HUES64 (cell line): ENCODE results near the gene MSMP.
A peak's percentile ranks its signal among the peaks of the same experiment; 100 is the strongest.

ENCODE experiments used
- H3K27ac ChIP-seq: 2 replicates; pipeline ENCODE4 v1.7.0; 2013; ENCODE audit warnings: low read depth, low read length, inconsistent platforms
- H3K27me3 ChIP-seq: 2 replicates; pipeline ENCODE4 v1.6.1; 2013; ENCODE audit warnings: mild to moderate bottlenecking, low read length; ENCODE audit not compliant: insufficient read depth
- H3K36me3 ChIP-seq: 2 replicates; pipeline ENCODE4 v1.6.1; 2013; ENCODE audit warnings: mild to moderate bottlenecking, low read length; ENCODE audit not compliant: insufficient read depth
- H3K4me1 ChIP-seq: 2 replicates; pipeline ENCODE4 v1.6.1; 2013; ENCODE audit warnings: mild to moderate bottlenecking, low read length, moderate library complexity; ENCODE audit not compliant: insufficient read depth
- H3K4me3 ChIP-seq: 2 replicates; pipeline ENCODE4 v1.5.1; 2013; ENCODE audit warnings: mild to moderate bottlenecking, low read length, moderate library complexity
- H3K9ac ChIP-seq: 2 replicates; pipeline ENCODE4 v1.6.1; 2013; ENCODE audit warnings: mild to moderate bottlenecking, low read depth, low read length
- H3K9me3 ChIP-seq: 2 replicates; pipeline ENCODE4 v1.6.1; 2013; ENCODE audit warnings: low read depth, low read length; ENCODE audit not compliant: insufficient read depth
- WGBS: fragments of 150-250, 120-280 bp; methylation state at CpG from one replicate; pipeline ENCODE4 v1.1.7; 2013; ENCODE audit warnings: missing lambda C conversion rate; 5-methylcytosine and 5-hydroxymethylcytosine counted together

MSMP gene

GRCh38 chr9:35717132-35717870, 36.8 kb downstream of the MSMP start:
- H3K4me3 ChIP-seq, result no peak overlapping the region
- H3K9ac ChIP-seq, result no peak overlapping the region; the same call in 1 of the 2 replicates
- H3K27ac ChIP-seq, result no peak overlapping the region
- no peaks in the 10 kb centered on the region for H3K9me3 ChIP-seq
- H3K27me3 ChIP-seq, result no peaks in the 10 kb centered on the region
- no peaks in the 10 kb centered on the region for H3K4me1 ChIP-seq
- peaks cover 98% of the 10 kb centered on the region for H3K36me3 ChIP-seq
- 95% methylated on average over 14 of the region's 14 CpGs for WGBS

GRCh38 chr9:35716230-35716629, 37.8 kb downstream of the MSMP start:
- Histone ChIP-seq H3K9me3 (no peaks in the 10 kb centered on the region), H3K4me3 (no peak overlapping the region), H3K4me1 (no peaks in the 10 kb centered on the region), H3K27me3 (no peaks in the 10 kb centered on the region), H3K9ac (no peak overlapping the region), H3K36me3 (peaks cover 97% of the 10 kb centered on the region), H3K27ac (no peak overlapping the region)
- WGBS, result 98% methylated on average over 4 of the region's 4 CpGs

GRCh38 chr9:35714579-35715252, 39.4 kb downstream of the MSMP start:
- WGBS, result 97% methylated on average over 13 of the region's 13 CpGs
- Histone ChIP-seq H3K27ac (peak overlapping the region; percentile 31; the same call in 1 of the 2 replicates), H3K27me3 (no peaks in the 10 kb centered on the region), H3K4me3 (no peak overlapping the region), H3K4me1 (no peaks in the 10 kb centered on the region), H3K36me3 (peaks cover 94% of the 10 kb centered on the region), H3K9me3 (no peaks in the 10 kb centered on the region), H3K9ac (no peak overlapping the region)

- H3K27me3 ChIP-seq, result no peaks in the 10 kb centered on the region
- no peak overlapping the region for H3K4me3 ChIP-seq
- peaks cover 92% of the 10 kb centered on the region for H3K36me3 ChIP-seq
- no peaks in the 10 kb centered on the region for H3K9me3 ChIP-seq
- 94% methylated on average over 6 of the region's 6 CpGs for WGBS
- H3K27ac ChIP-seq, result no peak overlapping the region
- H3K9ac ChIP-seq, result no peak overlapping the region
- no peaks in the 10 kb centered on the region for H3K4me1 ChIP-seq
These were observed 40.0 kb downstream of the MSMP start for GRCh38 chr9:35714123-35714522.

GRCh38 chr9:35713578-35713977, 40.5 kb downstream of the MSMP start:
- H3K36me3 ChIP-seq, result peaks cover 92% of the 10 kb centered on the region
- no peaks in the 10 kb centered on the region for H3K4me1 ChIP-seq
- H3K27ac ChIP-seq, result no peak overlapping the region
- H3K4me3 ChIP-seq, result no peak overlapping the region
- H3K9ac ChIP-seq, result no peak overlapping the region
- whole genome bisulfite sequencing, result 93% methylated on average over 3 of the region's 3 CpGs
- H3K9me3 ChIP-seq, result no peaks in the 10 kb centered on the region
- no peaks in the 10 kb centered on the region for H3K27me3 ChIP-seq

- Histone ChIP-seq H3K4me1 (no peaks in the 10 kb centered on the region), H3K27me3 (no peaks in the 10 kb centered on the region), H3K36me3 (peaks cover 92% of the 10 kb centered on the region), H3K4me3 (no peak overlapping the region), H3K9me3 (no peaks in the 10 kb centered on the region), H3K27ac (no peak overlapping the region), H3K9ac (no peak overlapping the region)
- 93% methylated on average over 11 of the region's 11 CpGs for WGBS
These were observed 41.2 kb downstream of the MSMP start for GRCh38 chr9:35712762-35713400.

GRCh38 chr9:35711501-35712428, 42.3 kb downstream of the MSMP start:
- H3K4me1 ChIP-seq, result no peaks in the 10 kb centered on the region
- WGBS, result 88% methylated on average over 21 of the region's 21 CpGs
- H3K36me3 ChIP-seq, result peaks cover 92% of the 10 kb centered on the region
- H3K27me3 ChIP-seq, result no peaks in the 10 kb centered on the region
- no peak overlapping the region for H3K9ac ChIP-seq
- no peak overlapping the region for H3K4me3 ChIP-seq
- H3K27ac ChIP-seq, result no peak overlapping the region
- no peaks in the 10 kb centered on the region for H3K9me3 ChIP-seq

- Histone ChIP-seq H3K9me3 (no peaks in the 10 kb centered on the region), H3K27me3 (no peaks in the 10 kb centered on the region), H3K4me1 (no peaks in the 10 kb centered on the region), H3K4me3 (no peak overlapping the region), H3K27ac (no peak overlapping the region), H3K9ac (no peak overlapping the region), H3K36me3 (peaks cover 92% of the 10 kb centered on the region)
- WGBS, result 94% methylated on average over 5 of the region's 7 CpGs
These were observed 43.1 kb downstream of the MSMP start for GRCh38 chr9:35710818-35711500.

GRCh38 chr9:35708146-35708545, 45.9 kb downstream of the MSMP start:
- Histone ChIP-seq H3K4me1 (no peaks in the 10 kb centered on the region), H3K4me3 (no peak overlapping the region), H3K9me3 (no peaks in the 10 kb centered on the region), H3K27me3 (no peaks in the 10 kb centered on the region), H3K27ac (no peak overlapping the region), H3K36me3 (peaks cover 94% of the 10 kb centered on the region), H3K9ac (no peak overlapping the region)
- WGBS, result 89% methylated on average over 4 of the region's 4 CpGs

GRCh38 chr9:35706951-35707350, 47.1 kb downstream of the MSMP start:
- Histone ChIP-seq H3K4me3 (no peak overlapping the region), H3K9ac (no peak overlapping the region), H3K9me3 (no peaks in the 10 kb centered on the region), H3K4me1 (no peaks in the 10 kb centered on the region), H3K27ac (no peak overlapping the region), H3K36me3 (peaks cover 93% of the 10 kb centered on the region), H3K27me3 (no peaks in the 10 kb centered on the region)
- 94% methylated on average over 10 of the region's 10 CpGs for WGBS
